Left colon (tissue), 2 donors: ENCODE results near the gene RASAL2. TPM values are rescaled to one million over a fixed set of nuclear protein-coding genes. Genes with fewer than 3 reads are reported as not detected.
A peak's percentile ranks its signal among the peaks of the same experiment; 100 is the strongest.

Experiments used
- ATAC-seq: fragments of 200-7000 bp; cut with Tn5 transposase; one replicate; pipeline ENCODE4 v1.9.1; 2020; ENCODE audit warnings: mild to moderate bottlenecking, moderate library complexity
- DNase-seq, 2 donors: peaks; one replicate each; pipeline ENCODE4 v3.0.0-alpha.2; 2020
- intact Hi-C, 2 donors: fragments of 100-400 bp; cut with DNase I in 1 of 2; cut with micrococcal nuclease in 1 of 2; formaldehyde crosslinking; loops; one replicate each; pipeline versions ENCODE4 v1.11.2 to v1.14.0; 2022; cut with DNase I, micrococcal nuclease
- total RNA-seq, 2 donors: library from RNA; stranded (reverse); fragmentation: NEBNext Ultra II Directional; extraction: Animal tissue kit (Norgen Biotek cat#: 25700); gene quantifications; one replicate each; pipeline ENCODE4 v1.2.1, GENCODE V29; 2021
- donor health status: DM: no; HTN: no; CAD: no.
- donor health status: DM: yes; HTN: yes; CAD: no.

Gene RASAL2
- total RNA-seq, 2 donors from 2014 or later = 14.5 to 17.3 TPM

DNA sequence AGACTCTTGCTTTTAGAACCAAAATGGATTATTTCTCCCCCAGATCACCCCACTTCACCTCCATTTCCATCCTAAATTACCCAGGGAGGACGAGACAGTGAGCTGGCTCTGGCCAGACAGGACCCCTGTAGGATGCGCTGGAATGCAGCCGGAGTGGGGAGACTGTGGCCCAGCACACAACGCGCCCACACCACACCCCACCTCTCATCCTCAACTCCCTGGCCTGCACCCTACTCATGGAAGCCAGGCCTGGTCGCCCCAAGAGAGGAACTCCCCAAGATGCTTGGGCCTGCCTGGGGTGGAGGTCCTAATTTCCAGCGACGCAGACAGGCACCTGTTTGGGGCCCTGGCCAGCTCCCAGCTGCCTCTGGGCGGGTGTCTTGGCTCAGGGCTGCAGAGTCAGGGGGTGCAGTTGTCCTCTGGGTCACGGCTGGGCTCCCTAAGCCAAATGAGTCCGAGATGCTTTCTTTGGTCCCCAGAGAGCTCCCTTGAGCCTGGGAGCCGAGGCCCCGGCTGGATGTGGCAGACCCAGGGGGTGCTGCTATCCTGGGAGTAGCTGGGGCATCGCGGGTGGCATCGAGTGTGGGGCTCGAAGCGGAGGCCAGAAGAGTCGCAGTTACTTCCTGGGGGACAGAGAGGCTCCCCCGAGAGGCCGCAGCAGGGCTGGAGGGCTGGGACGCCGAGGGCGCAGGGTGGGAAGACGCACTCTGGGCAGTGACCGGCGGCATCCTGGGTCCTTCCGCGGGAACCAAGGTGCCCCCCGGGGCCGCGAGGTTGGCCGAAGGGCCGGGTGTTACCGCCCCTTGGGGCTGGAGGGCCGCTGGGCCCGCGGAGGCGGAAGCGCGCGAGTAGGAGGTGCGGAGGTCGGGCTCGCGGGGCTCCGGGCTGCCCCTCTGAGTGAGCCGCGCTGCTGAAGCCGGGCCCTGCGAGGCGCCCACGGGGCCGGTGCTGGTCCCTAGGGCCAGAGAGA lies 392.5 kb downstream of the RASAL2 start:
- ATAC-seq = peak; percentile 56
- peak in 1 of 2 donors; percentile 11 for DNase-seq
- intact Hi-C loops = no loop called here

DNA sequence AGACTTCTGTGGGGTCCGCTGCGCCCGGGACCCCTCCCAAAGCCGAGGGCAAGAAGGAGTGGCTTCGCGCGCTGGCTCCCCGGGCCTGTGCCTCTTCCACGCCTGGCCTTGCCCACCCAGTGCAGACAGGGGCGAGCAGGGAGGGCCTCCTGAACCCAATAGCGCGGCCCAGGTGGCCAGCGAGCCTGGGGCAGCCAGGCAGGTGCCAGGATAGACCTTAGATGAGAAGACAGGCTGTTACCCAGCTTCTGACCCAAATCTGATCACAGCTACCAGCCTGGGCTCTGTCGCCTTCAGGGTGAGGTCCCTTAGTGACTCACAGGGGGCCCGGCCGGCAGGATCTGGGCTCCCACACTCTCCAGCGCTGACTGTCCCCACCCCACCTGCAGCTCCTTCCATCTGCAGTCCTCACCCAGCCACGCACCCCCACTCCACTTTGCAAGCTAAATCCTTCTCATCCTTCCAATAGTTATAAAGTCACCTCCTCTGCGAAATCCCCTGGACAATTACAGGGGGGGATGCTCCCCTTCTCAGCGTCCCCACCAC lies 393.2 kb downstream of the RASAL2 start:
- intact Hi-C loops = no loop called here
- DNase-seq (no peak), ATAC-seq (peak; percentile 40)

DNA sequence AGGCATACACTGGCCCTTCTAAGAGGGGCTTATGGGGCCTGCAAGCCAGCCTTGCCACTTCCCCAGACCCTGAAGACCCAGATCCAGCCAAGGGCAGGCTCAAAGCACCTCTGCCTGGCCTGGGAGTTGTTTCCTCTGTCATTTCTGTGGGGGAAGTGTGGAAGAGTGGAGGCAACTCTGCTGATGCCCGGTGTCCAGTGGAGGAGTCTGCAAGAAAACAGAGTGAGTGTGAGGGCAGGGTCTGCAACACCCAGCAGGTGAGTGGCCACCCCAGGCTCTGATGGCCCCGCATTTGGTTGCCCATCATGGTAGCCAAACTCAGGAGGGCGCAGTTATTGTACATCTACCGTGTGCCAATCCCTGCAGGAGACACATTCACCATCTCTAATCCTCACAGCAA lies 394.5 kb downstream of the RASAL2 start:
- intact Hi-C loops = no loop called here
- no peak for DNase-seq
- no peak for ATAC-seq

DNA sequence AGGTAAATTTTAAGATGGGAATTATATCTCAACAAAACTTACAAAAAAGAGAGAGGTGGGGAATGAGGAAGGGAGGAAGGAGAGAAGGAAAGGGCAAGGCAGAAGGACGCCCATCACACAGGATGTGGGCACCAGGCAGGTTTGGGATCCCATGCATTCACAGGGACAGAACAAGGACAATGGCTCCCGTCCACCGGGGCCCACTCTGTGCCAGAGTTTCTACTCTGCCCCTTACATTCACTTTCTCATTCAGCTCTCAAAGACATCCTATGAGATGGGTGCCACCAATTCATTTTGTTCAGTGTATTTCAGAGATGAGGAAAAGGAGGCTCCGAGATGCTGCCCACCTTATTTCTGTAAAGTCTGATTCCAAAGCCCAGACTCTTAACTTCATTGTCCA lies 395.5 kb downstream of the RASAL2 start:
- ATAC-seq = no peak
- DNase-seq = no peak

DNA sequence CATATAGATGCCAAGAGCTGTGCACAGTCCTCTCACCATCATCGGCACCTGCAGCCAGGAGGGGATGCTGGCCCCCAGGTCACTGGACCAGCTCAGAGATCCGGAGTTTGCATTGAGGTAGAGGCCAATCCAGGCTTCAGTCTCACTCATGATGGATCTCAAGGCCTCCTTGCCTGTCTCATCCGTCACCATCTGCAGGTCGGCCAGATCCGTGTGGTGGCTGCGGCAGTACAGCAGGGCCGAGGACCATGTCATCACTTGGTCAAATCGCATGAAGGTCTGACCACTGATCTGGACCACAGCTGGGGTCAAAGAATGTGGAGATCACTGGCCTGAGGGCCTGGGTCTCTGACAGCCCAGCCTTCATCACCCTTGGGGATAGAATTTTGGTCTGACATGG lies 396.2 kb downstream of the RASAL2 start:
- DNase-seq = no peak

More for the DNA sequence above, 395.5 kb downstream of the RASAL2 start:
- intact Hi-C loops = no loop called here

DNA sequence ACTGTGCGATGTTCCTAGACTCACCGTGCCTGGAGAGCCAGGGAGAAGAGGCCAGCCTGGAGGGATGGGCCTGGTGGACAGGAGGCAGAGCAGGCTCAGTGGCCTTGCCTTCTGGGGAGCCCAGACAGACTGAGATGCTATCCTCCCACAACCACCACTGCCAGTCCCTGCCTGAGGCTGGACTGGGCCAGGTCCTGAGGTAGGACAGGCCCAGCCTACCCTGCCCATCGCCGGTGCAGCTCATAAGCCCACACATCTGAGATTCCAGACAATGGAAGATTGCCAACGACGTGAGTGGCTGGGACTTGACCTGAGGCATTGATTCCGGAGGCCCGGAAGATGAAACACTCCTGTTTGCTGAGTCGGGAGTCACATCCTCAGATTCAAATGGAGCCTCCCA lies 397.1 kb downstream of the RASAL2 start:
- ATAC-seq (no peak), DNase-seq (no peak)
- intact Hi-C loops = no loop called here

More for the DNA sequence above, 396.2 kb downstream of the RASAL2 start:
- no peak for ATAC-seq
- intact Hi-C loops = no loop called here

DNA sequence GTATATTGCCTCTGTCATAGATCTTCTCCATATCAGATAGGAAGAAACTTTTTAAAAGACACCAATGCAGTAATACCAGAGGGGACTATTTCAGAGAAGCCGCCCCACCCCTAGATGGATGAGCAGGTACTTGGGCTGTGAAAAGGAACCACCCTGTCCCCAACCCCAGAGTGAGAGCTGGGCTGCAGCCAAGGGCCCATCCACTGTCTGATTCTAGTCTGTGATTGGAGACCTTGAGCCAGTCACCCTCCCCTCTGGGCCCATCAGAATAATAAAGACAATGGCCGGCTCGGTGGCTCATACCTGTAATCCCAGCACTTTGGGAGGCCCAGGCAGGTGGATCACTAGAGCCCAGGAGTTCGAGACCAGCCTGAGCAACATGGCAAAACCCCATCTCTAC lies 397.8 kb downstream of the RASAL2 start:
- ATAC-seq = no peak
- DNase-seq = no peak
- intact Hi-C loops = no loop called here

DNA sequence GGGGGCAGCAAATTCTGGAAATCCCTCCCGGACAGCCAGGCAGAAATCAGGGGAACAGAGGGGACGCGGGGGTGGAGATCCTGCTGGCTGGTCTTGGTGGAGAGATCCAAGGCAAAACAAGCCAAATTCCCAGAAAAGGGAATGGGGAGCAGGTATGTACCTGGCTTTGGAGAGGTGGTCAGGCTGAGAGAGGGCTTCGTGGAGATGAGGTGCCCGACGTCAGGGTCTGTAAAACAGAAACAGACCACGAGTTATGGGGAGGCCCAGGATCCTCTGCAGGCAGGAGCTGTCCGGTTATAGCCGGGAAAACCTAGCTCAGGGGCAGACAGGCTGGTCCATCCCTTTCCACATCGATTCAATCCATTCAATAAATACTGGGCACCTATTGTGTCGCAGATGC lies 398.4 kb downstream of the RASAL2 start:
- DNase-seq (no peak), ATAC-seq (no peak)
- intact Hi-C loops = no loop called here

DNA sequence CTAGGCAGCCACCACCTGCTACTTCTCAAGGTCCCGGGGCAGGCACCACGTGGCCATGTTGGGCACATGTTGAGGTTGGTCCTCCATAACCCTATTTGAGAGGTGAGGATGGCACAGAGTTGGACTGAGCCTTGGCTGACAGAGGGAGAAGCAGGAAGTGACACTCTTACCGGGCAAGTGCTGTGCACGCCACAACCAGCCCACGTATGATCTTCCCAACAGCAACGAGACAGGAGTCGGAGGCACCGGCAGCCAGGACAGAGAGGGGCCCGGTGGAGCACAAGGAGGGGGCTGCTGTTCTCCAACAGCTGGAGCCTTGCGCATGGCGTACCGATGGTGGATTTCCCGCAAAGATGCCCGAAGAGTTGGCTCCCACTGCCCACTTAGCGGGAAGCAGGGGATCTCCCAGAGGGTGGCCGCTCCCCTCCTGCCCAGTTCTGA lies 399.4 kb downstream of the RASAL2 start:
- intact Hi-C loops = no loop called here
- DNase-seq (no peak), ATAC-seq (no peak)

DNA sequence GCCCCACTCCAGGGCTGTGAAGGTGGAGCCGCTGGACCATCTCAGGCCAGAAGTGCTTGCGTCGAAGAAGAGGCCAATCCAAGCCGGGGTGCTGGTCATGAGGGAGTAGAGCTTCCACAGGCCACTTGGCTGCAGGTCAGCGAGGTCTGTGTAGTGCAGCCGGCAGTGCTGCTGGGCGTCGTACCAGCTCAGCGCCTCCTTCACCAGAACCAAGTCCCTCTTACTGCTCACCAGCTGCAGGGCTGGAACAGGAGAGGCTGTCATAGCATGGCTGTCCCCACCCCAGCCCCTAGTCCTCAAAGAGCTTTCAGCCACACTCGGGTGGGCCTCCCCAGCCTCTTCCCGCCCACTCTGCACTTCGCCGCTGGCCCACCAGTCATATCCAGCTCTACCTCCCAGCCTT lies 400.7 kb downstream of the RASAL2 start:
- intact Hi-C loops = no loop called here
- ATAC-seq (no peak), DNase-seq (no peak)

DNA sequence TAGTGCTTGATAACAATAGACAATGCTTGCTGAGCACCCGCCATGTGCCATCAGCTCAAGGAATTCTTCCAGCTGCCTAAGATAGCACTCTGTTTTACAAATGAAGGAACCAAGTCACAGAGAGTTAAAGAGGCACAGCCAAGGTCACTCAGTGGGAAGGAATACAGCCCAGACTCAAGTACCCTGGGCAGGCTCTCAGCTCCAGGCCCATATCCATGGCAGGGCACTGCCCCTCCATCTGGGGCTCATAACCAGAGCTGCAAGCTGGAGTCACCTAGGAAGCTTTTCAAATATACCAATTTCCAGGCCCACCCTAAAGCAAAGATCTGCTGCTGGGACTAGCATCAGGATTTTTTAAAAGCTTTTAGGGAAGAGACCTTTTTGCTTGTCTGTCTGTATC lies 401.3 kb downstream of the RASAL2 start:
- intact Hi-C loops = no loop called here
- DNase-seq (no peak), ATAC-seq (no peak)

DNA sequence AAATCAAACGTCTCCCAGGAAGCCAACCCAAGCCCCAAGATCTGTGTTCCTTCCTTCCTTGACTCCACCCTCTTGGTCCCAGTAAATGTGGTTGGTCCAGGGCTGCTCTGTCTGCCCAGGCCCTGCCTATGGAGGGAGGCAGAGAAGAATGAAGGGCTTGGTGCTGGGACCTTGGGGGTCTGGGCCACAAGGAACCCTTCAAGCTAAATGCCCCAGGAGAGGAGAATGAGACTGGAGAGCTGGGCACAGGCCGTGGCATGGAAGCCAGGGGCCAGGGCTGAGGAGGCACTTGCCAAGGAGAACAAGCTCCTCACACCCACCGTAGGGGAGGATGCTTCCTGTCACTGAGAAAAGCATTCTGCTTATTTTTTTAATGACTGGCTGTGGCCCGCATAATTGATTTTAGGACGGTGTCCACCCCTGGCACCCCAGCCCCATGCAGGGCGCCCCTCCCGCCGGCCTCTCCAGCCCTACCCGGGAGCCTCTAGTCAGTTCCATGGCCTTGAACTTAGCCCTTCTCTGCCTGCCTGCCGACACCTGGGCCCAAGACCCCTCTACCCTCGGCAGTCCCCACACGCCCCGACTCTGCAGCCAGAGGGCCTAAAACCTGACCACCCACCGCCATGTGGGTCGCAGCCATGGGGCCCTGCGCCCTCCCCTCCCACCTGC lies 402.0 kb downstream of the RASAL2 start:
- ATAC-seq (no peak), DNase-seq (no peak)
- intact Hi-C loops = no loop called here

DNA sequence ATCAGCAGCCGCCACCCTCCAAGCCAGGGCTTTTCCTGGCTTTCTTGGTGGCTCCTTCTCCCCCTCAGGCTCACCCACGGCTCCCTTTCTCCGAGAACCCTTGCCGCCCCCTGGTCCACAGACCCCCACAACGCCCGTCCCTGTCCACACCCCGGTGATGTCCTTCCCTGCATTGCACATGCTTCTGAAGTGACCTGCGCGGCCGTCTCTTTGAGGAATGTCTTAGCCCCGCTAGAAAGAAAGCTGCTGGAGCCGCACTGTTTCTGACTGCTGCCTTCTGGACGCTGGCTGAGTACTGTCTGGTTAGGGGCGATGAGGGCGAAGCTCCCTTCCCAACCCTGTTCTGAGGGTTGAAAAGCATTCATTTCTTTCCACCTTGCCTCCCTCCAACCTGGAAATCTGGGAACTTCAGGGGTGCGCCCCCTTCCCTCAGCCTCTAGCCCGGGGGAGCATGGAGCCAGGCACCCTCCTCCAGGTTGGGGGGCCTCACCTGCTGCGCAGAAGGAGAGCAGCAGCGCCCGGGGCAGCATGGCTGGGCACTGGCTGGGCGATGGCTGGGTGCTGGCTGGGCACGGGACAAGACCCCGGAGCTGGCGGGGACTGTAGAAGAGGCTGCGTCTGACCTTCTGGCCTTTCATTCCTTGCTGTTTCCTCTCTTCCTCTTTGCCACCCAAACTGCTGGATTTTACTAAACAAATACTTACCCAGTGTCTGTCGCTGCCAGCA lies 402.7 kb downstream of the RASAL2 start, which contains the start of gene CLEC20A:
Gene CLEC20A (minus strand): TSS at position 555 of the 726 bp plus-strand sequence. CDS start 25 bp downstream, at position 530.
- ATAC-seq = no peak
- intact Hi-C loops = no loop called here
- no peak for DNase-seq

DNA sequence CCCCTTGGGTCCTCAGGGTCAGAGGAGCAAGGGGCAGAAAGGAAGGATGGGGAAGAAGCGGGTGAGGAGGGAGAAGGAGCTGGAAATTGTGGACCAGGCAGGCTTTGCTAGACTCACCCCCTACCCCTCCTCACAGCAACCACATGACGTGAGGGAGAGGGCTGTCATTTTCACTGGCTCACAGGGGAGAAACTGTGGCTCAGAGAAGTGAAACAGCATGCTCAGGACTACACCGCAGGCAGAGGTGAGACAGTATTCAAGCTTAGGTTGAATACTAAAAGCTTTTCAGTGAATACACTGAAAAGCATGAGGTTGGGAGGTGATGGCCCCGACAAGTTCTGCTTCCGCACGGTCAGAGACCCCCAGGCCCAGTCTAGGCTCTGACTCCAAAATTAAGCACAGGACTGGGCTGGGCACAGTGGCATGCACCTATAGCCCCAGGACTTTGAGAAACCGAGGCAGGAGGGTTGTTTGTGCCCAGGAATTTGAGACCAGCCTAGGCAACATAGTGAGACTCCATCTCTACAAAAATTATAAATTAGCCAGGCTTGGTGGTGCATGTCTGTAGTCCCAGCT lies 404.1 kb downstream of the RASAL2 start:
- no peak for ATAC-seq

DNA sequence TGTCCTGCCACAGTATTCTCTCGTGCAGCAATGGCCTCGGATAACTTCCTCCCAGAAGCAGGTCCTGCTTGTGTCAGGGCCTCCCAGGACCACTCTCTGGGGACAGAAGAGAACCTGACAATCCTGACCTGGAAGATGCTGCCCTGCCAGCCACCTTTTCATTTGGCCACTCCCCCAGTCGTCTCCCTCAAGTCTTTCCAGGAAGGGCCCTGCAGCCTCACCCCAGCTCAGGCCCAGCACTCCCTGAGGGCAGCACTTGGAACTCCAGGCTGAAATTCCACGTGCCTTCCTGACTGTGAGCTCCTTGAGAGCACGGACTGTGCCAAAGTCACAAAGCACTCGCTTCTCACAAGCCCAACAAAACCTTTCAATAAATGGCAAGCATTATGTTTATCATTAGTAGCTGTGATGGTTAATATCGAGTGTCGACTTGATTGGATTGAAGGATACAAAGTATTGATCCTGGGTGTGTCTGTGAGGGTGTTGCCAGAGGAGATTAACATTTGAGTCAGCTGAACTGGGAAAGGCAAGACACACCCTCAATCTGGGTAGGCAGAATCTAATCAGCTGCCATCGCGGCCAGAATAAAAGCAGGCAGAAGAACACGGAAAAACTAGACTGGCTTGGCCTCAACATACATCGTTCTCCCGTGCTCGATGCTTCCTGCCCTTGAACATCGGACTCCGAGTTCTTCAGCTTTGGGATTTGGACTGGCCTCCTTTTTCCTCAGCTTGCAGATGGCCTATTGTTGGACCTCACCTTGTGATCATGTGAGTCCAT lies 405.2 kb downstream of the RASAL2 start:
- ATAC-seq (no peak), DNase-seq (no peak)
- intact Hi-C loops = no loop called here

More for the DNA sequence above, 404.1 kb downstream of the RASAL2 start:
- intact Hi-C loops = no loop called here
- no peak for DNase-seq

DNA sequence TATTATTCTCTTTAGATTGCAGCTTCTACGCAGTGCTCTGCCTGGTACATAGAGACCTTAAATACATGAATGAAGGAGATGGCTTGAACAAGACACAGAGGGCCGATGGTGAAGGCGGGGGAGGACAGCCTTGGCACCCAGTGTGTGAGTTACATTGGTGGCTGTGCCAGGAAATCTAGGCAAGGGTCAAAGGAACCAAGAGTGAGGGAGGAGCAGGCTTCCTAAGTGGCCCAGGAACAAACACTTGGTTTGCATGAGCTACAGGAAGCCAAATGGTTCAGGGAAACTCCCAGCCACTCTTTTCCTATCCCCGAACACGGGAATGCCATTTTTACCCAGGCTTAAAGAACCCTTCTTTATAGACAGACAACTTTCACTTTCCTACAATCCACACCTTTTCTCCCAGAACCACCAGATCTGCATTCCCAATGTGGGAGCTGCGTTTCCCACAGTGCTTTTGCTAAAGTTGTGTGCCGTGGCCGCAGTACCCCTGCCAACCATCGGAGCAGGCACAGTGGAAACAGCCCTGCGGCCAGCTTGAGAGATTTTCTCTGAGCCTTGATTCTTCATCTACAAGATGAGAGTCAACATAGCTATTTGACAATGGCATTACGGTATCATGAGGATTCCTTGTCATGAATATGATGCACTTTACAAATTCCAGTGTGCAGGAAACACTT lies 406.3 kb downstream of the RASAL2 start:
- DNase-seq = no peak
- ATAC-seq = no peak
- intact Hi-C loops = loop anchor here in 1 of 2 donors (2.0 kb wide), 1 partner anchor 189 kb away; no protein-coding TSS in a partner anchor

DNA sequence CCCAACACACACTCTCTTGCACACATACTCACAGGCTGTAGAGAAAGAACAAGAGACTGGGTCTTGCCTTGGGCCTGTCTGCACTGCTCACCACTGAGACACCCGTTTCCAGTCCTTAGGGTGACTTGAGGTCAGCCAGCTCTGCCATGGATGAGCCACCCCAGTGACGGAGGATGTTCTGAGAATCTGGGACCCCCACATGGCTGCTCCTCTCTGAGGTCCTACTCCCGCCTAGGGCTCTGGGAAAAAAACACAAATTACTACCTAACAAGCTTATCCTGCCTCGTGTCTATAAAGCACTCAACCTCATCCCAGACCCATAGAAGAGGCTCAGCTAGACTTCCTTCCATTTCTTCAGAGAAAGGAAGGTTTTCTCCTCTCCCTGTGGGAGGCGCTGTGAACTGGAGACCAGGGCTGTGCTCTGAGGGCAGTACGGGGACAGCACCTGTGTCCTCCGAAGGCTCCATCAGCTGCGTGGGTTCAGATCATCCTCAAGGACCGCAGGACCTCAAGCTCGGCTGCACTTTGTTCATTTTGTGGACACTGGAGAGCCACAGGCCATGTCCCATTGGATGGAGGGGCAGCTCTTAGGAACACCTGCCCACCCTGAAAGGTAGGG lies 407.1 kb downstream of the RASAL2 start:
- ATAC-seq = no peak
- intact Hi-C loops = loop anchor here in 1 of 2 donors (2.0 kb wide), 1 partner anchor 190 kb away; no protein-coding TSS in a partner anchor
- DNase-seq = no peak
